HEK293 (cell line): ENCODE data around the gene POLR2C.

ENCODE experiments used
- CTCF ChIA-PET: fragments of 350-600 bp; formaldehyde crosslinking; extraction: SDS; loops from one replicate; lab custom pipeline; 2021; ENCODE audit warnings: antibody characterized with exemption; lab: Yijun Ruan, JAX
- POLR2A ChIA-PET: fragments of 300-600 bp; formaldehyde crosslinking; extraction: SDS; loops from one replicate; lab custom pipeline; 2020; ENCODE audit warnings: antibody characterized with exemption, inconsistent platforms; lab: Yijun Ruan, JAX
- H3K27ac ChIP-seq: fragments of 200-500 bp; sonication (Bioruptor generic); 2 replicates; pipeline ENCODE4 v1.5.1; 2014; ENCODE audit warnings: low read depth, low read length, control low read depth, inconsistent platforms; ENCODE audit errors: extremely low read depth
- H3K36me3 ChIP-seq, 2 experiments: fragments of 200-500 bp in 1 of 2; sonication (Bioruptor generic) in 1 of 2; 1 replicate in 1 of 2; 2 replicates in 1 of 2; pipeline ENCODE4 v1.5.1; 2014 to 2017; ENCODE audit warnings: inconsistent platforms in 2 of 2, low read length in 2 of 2; ENCODE audit not compliant: control insufficient read depth in 2 of 2, insufficient read depth in 1 of 2
- H3K4me1 ChIP-seq: fragments of 200-500 bp; sonication (Bioruptor generic); 2 replicates; pipeline ENCODE4 v1.5.1; 2014; ENCODE audit warnings: mild to moderate bottlenecking, low read length, inconsistent platforms; ENCODE audit not compliant: control insufficient read depth, insufficient read depth
- H3K4me3 ChIP-seq: 2 replicates; pipeline ENCODE4 v1.5.1; 2011; ENCODE audit warnings: low read depth, mild to moderate bottlenecking, control low read depth, low read length, moderate library complexity
- H3K9me3 ChIP-seq: fragments of 200-500 bp; sonication (Bioruptor generic); 2 replicates; pipeline ENCODE4 v1.5.1; 2014; ENCODE audit warnings: low read depth, low read length, inconsistent platforms; ENCODE audit not compliant: control insufficient read depth, insufficient read depth
- HOXC10 ChIP-seq: sonication (generic); formaldehyde crosslinking; IDR thresholded peaks from 2 replicates; pipeline ENCODE4 v1.8.1; 2023; ENCODE audit warnings: mild to moderate bottlenecking, missing genetic modification reagents
- OVOL3 ChIP-seq: fragments of 450-650 bp; formaldehyde crosslinking; IDR thresholded peaks from 2 replicates; pipeline ENCODE4 v1.5.1; 2016; ENCODE audit warnings: missing biosample characterization, missing genetic modification characterization
- SP7 ChIP-seq: fragments of 450-650 bp; formaldehyde crosslinking; IDR thresholded peaks from 2 replicates; pipeline ENCODE4 v1.5.1; 2016; ENCODE audit warnings: missing biosample characterization, missing genetic modification characterization
- ZBTB20 ChIP-seq: fragments of 450-650 bp; formaldehyde crosslinking; IDR thresholded peaks from 2 replicates; pipeline ENCODE4 v1.5.1; 2016; ENCODE audit warnings: missing biosample characterization, missing genetic modification characterization
- ZNF175 ChIP-seq: fragments of 450-650 bp; formaldehyde crosslinking; IDR thresholded peaks from 2 replicates; pipeline ENCODE4 v1.5.1; 2016; ENCODE audit warnings: missing biosample characterization, missing genetic modification characterization
- ZNF202 ChIP-seq: fragments of 450-650 bp; formaldehyde crosslinking; IDR thresholded peaks from 2 replicates; pipeline ENCODE4 v1.5.1; 2016; ENCODE audit warnings: missing biosample characterization, missing genetic modification characterization, borderline replicate concordance
- ZNF223 ChIP-seq: fragments of 450-650 bp; formaldehyde crosslinking; IDR thresholded peaks from 2 replicates; pipeline ENCODE4 v1.5.1; 2016; ENCODE audit warnings: missing biosample characterization, missing genetic modification characterization
- ZNF239 ChIP-seq: fragments of 450-650 bp; formaldehyde crosslinking; IDR thresholded peaks from 2 replicates; pipeline ENCODE4 v1.5.1; 2016; ENCODE audit warnings: missing biosample characterization, missing genetic modification characterization
- ZNF24 ChIP-seq: fragments of 450-650 bp; formaldehyde crosslinking; IDR thresholded peaks from 2 replicates; pipeline ENCODE4 v1.5.1; 2016; ENCODE audit warnings: missing biosample characterization, missing genetic modification characterization
- ZNF341 ChIP-seq: fragments of 450-650 bp; formaldehyde crosslinking; IDR thresholded peaks from 2 replicates; pipeline ENCODE4; 2016; ENCODE audit warnings: low read depth, missing biosample characterization, missing genetic modification characterization
- ZNF426 ChIP-seq: fragments of 450-650 bp; formaldehyde crosslinking; IDR thresholded peaks from 2 replicates; pipeline ENCODE4 v1.5.1; 2017; ENCODE audit warnings: missing biosample characterization, missing genetic modification characterization, mild to moderate bottlenecking, inconsistent platforms, moderate library complexity
- ZNF529 ChIP-seq: fragments of 450-650 bp; formaldehyde crosslinking; IDR thresholded peaks from 2 replicates; pipeline ENCODE4 v1.5.1; 2017; ENCODE audit warnings: missing genetic modification characterization, missing biosample characterization; ENCODE audit not compliant: insufficient replicate concordance
- ZNF561 ChIP-seq: fragments of 450-650 bp; IDR thresholded peaks from 2 replicates; pipeline ENCODE4 v1.5.1; 2018; ENCODE audit warnings: missing biosample characterization, missing genetic modification characterization, borderline replicate concordance
- ZNF596 ChIP-seq: fragments of 450-650 bp; IDR thresholded peaks from 2 replicates; pipeline ENCODE4 v1.5.0; 2018; ENCODE audit warnings: missing biosample characterization, mild to moderate bottlenecking, missing genetic modification characterization, moderate library complexity
- ZNF623 ChIP-seq: fragments of 450-650 bp; formaldehyde crosslinking; IDR thresholded peaks from 2 replicates; pipeline ENCODE4 v1.5.1; 2016; ENCODE audit warnings: missing biosample characterization, missing genetic modification characterization
- ZNF624 ChIP-seq: fragments of 450-650 bp; formaldehyde crosslinking; IDR thresholded peaks from 2 replicates; pipeline ENCODE4 v1.5.1; 2017; ENCODE audit warnings: missing biosample characterization, missing genetic modification characterization
- ZNF768 ChIP-seq: fragments of 450-650 bp; formaldehyde crosslinking; IDR thresholded peaks from 2 replicates; pipeline ENCODE4 v1.5.1; 2018; ENCODE audit warnings: missing biosample characterization, mild to moderate bottlenecking, missing genetic modification characterization
- ZSCAN30 ChIP-seq: fragments of 450-650 bp; IDR thresholded peaks from 2 replicates; pipeline ENCODE4 v1.5.1; 2018; ENCODE audit warnings: missing biosample characterization, mild to moderate bottlenecking, missing genetic modification characterization, moderate library complexity
- TF ChIP-seq, protein P1 (sequence below): fragments of 450-650 bp; formaldehyde crosslinking; IDR thresholded peaks from 2 replicates; pipeline ENCODE4 v1.5.1; 2016; ENCODE audit warnings: missing biosample characterization, missing genetic modification characterization
- TF ChIP-seq, protein P2 (sequence below): fragments of 450-650 bp; formaldehyde crosslinking; IDR thresholded peaks from 2 replicates; pipeline ENCODE4 v1.5.1; 2017; ENCODE audit warnings: missing biosample characterization, missing genetic modification characterization
- TF ChIP-seq, protein P3 (sequence below): fragments of 450-650 bp; formaldehyde crosslinking; IDR thresholded peaks from 2 replicates; pipeline ENCODE4 v1.5.1; 2016; ENCODE audit warnings: missing biosample characterization, missing genetic modification characterization
- TF ChIP-seq, protein P4 (sequence below): fragments of 450-650 bp; formaldehyde crosslinking; IDR thresholded peaks from 2 replicates; pipeline ENCODE4 v1.5.0; 2017; ENCODE audit warnings: missing biosample characterization, missing genetic modification characterization, borderline replicate concordance

The POLR2C gene

DNA sequence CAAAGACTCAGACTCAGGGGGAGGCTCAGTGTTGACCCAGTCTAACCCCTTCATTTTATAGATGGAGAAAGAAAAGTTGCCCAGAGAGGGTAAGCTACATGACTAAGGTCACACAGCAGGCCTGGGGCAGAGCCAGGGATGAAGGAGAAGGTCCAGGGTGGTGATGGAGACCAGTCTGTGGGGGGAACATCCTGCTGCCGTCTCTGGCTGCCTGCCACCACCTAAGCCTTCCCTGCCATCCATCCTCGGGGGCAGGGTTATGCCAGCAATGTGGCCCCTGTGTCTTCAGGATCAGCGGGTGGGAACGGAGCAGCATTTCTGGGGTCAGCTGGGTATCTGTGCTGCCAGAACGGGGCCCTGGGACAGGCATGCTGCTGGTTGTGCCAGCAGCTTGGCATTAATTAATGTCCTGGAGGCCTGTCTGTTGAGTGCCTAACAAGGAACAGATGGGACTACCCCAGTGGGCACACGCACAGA lies 18.3 kb downstream of the POLR2C start:
- H3K9me3 ChIP-seq: no peaks in the 10 kb centered on the region
- TF ChIP-seq ZNF202 (tag by site-specific recombination): no peak
- TF ChIP-seq ZSCAN30 (tag by site-specific recombination): no peak
- TF ChIP-seq ZNF426: no peak
- no peak for TF ChIP-seq ZNF239
- TF ChIP-seq ZNF623: no peak
- TF ChIP-seq, protein P1, sequence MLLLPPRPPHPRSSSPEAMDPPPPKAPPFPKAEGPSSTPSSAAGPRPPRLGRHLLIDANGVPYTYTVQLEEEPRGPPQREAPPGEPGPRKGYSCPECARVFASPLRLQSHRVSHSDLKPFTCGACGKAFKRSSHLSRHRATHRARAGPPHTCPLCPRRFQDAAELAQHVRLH (tag by site-specific recombination): 0 out of 2 replicates have a peak, but pooled peaks have one; percentile 28
- TF ChIP-seq ZNF768 (tag by site-specific recombination): peak; percentile 84
- no peak for TF ChIP-seq ZNF175 (tag by site-specific recombination)
- TF ChIP-seq, protein P2, sequence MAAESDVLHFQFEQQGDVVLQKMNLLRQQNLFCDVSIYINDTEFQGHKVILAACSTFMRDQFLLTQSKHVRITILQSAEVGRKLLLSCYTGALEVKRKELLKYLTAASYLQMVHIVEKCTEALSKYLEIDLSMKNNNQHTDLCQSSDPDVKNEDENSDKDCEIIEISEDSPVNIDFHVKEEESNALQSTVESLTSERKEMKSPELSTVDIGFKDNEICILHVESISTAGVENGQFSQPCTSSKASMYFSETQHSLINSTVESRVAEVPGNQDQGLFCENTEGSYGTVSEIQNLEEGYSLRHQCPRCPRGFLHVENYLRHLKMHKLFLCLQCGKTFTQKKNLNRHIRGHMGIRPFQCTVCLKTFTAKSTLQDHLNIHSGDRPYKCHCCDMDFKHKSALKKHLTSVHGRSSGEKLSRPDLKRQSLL (tag by site-specific recombination): peak; percentile 53; the same call in 1 of the 2 replicates
- 0 out of 2 replicates have a peak, but pooled peaks have one; percentile 19 for TF ChIP-seq ZBTB20 (tag by site-specific recombination)
- TF ChIP-seq, protein P3, sequence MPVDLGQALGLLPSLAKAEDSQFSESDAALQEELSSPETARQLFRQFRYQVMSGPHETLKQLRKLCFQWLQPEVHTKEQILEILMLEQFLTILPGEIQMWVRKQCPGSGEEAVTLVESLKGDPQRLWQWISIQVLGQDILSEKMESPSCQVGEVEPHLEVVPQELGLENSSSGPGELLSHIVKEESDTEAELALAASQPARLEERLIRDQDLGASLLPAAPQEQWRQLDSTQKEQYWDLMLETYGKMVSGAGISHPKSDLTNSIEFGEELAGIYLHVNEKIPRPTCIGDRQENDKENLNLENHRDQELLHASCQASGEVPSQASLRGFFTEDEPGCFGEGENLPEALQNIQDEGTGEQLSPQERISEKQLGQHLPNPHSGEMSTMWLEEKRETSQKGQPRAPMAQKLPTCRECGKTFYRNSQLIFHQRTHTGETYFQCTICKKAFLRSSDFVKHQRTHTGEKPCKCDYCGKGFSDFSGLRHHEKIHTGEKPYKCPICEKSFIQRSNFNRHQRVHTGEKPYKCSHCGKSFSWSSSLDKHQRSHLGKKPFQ (tag by site-specific recombination): no peak
- TF ChIP-seq ZNF223 (tag by site-specific recombination): no peak
- no peak for TF ChIP-seq ZNF341 (tag by site-specific recombination)
- H3K4me1 ChIP-seq: no peaks in the 10 kb centered on the region
- CTCF ChIA-PET: interaction anchor here (1.2 to 3.2 kb wide), 3 partner anchors 15 to 39 kb away, joined by 4 to 16 read pairs (median 6); partner anchors contain the start of gene POLR2C
- no peaks in the 10 kb centered on the region for H3K36me3 ChIP-seq
- POLR2A ChIA-PET: interaction anchor here (0.6 to 0.8 kb wide), 2 partner anchors 19 to 34 kb away, joined by 3 read pairs; partner anchors contain the start of genes CIAPIN1, COQ9 and POLR2C
- H3K4me3 ChIP-seq: no peak overlapping the region
- no peak overlapping the region for H3K27ac ChIP-seq

DNA sequence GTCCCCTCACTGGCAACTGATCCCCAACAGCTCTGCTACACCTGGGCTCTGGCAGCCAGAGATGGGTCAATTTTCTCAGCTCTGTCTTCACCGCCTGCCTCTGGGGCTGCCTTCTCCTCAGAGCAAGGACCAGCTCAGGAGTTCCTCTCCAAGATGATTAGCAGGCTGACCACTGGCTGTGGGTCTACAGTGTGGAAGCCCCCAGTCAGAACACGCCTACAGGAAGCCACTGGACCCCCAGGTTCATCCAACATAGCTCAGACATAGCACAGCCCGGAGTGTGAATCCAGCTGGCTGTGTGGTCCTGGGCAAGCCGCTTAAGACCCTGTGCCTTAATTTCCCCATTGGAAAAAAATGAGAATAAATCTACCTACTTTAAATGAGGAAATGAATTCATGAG lies 18.9 kb downstream of the POLR2C start:
- TF ChIP-seq, protein P4, sequence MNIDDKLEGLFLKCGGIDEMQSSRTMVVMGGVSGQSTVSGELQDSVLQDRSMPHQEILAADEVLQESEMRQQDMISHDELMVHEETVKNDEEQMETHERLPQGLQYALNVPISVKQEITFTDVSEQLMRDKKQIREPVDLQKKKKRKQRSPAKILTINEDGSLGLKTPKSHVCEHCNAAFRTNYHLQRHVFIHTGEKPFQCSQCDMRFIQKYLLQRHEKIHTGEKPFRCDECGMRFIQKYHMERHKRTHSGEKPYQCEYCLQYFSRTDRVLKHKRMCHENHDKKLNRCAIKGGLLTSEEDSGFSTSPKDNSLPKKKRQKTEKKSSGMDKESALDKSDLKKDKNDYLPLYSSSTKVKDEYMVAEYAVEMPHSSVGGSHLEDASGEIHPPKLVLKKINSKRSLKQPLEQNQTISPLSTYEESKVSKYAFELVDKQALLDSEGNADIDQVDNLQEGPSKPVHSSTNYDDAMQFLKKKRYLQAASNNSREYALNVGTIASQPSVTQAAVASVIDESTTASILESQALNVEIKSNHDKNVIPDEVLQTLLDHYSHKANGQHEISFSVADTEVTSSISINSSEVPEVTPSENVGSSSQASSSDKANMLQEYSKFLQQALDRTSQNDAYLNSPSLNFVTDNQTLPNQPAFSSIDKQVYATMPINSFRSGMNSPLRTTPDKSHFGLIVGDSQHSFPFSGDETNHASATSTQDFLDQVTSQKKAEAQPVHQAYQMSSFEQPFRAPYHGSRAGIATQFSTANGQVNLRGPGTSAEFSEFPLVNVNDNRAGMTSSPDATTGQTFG (tag by site-specific recombination): no peak
- TF ChIP-seq ZNF529 (tag by site-specific recombination): no peak
- no peak for TF ChIP-seq OVOL3 (tag by site-specific recombination)
- TF ChIP-seq HOXC10 (CRISPR knock-in tag): no peak
- TF ChIP-seq ZNF561 (tag by site-specific recombination): no peak
- no peak for TF ChIP-seq ZNF223 (tag by site-specific recombination)
- TF ChIP-seq ZNF596: no peak
- no peak for TF ChIP-seq ZNF24 (tag by site-specific recombination)
- no peak for TF ChIP-seq ZNF768 (tag by site-specific recombination)
- TF ChIP-seq SP7 (tag by site-specific recombination): no peak
- no peak for TF ChIP-seq ZNF624 (tag by site-specific recombination)
- Histone ChIP-seq H3K4me1 (no peaks in the 10 kb centered on the region), H3K4me3 (no peak overlapping the region), H3K36me3 (no peaks in the 10 kb centered on the region), H3K9me3 (no peaks in the 10 kb centered on the region), H3K27ac (no peak overlapping the region)
- CTCF ChIA-PET: interaction anchor here (0.6 to 3.2 kb wide), 4 partner anchors 19 to 616 kb away, joined by 3 to 16 read pairs (median 4); partner anchors contain the start of gene POLR2C
- POLR2A ChIA-PET: interaction anchor here (0.6 to 0.8 kb wide), 2 partner anchors 19 to 34 kb away, joined by 3 read pairs; partner anchors contain the start of genes CIAPIN1, COQ9 and POLR2C
